ENCODE measurements around the gene ABHD3.

DNA sequence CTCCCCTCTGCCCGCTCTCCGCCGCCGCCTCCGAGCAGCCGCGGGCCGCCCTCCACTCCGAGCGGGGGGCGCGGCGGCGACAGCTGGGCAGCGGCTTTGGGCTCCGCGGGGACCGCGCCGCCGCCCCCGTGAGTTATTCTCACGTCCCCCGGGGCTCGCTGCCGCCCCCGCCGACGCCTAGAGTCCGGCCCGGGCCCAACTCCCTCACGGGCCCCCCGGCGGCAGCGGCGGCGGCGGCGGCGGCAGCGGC, 36.7 kb upstream of the ABHD3 start:
- no peak for TF ChIP-seq CTCF (IDR thresholded peaks at IDR 0.05)
- TF ChIP-seq POLR2A (IDR thresholded peaks at IDR 0.05) = no peak
- no peak for TF ChIP-seq POLR2AphosphoS5 (IDR thresholded peaks at IDR 0.05)
- TF ChIP-seq EP300 (IDR thresholded peaks at IDR 0.05; ENCODE audit: low read depth) = no peak
